SJCRH30 (cell line): Measurements from ENCODE around the gene PDZD2. TPM values are rescaled to one million over a fixed set of nuclear protein-coding genes. Genes with fewer than 3 reads are reported as not detected.

Source experiments
- DNase-seq, 2 experiments: peaks; one replicate each; pipeline ENCODE4 v3.0.0-alpha.2; 2015 to 2020
- H3K27ac ChIP-seq: fragments of 250-450 bp; sonication (Bioruptor Pico); 2 replicates; pipeline ENCODE4 v1.5.1; 2020; ENCODE audit warnings: mild to moderate bottlenecking, moderate library complexity
- H3K27me3 ChIP-seq: fragments of 250-450 bp; sonication (Bioruptor Pico); 2 replicates; pipeline ENCODE4 v1.5.1; 2020; ENCODE audit warnings: mild to moderate bottlenecking, moderate library complexity
- H3K36me3 ChIP-seq: fragments of 250-450 bp; sonication (Bioruptor Pico); 2 replicates; pipeline ENCODE4 v1.5.1; 2020; ENCODE audit warnings: mild to moderate bottlenecking, moderate library complexity
- H3K4me1 ChIP-seq: fragments of 250-450 bp; sonication (Bioruptor Pico); 2 replicates; pipeline ENCODE4 v1.5.1; 2020; ENCODE audit warnings: mild to moderate bottlenecking, moderate library complexity
- H3K4me3 ChIP-seq: fragments of 250-450 bp; sonication (Bioruptor Pico); 2 replicates; pipeline ENCODE4 v1.5.1; 2020; ENCODE audit warnings: mild to moderate bottlenecking, moderate library complexity
- H3K9me3 ChIP-seq: fragments of 250-450 bp; sonication (Bioruptor Pico); replicated peaks from 2 replicates; pipeline ENCODE4 v1.5.1; 2020; ENCODE audit warnings: mild to moderate bottlenecking, moderate library complexity
- total RNA-seq: library from RNA; depleted of rRNA; stranded (reverse); fragments of >200 nt; shearing (Covaris generic); gene quantifications from 2 replicates; pipeline ENCODE4 v1.2.3, GENCODE V29; 2014

PDZD2 gene
- total RNA-seq, 1 experiment from 2014 or later = 0.47 TPM

- DNase-seq = no peak
- no peaks in the 10 kb centered on the region for H3K27me3 ChIP-seq
- H3K27ac ChIP-seq = no peak overlapping the region
- H3K4me1 ChIP-seq = no peaks in the 10 kb centered on the region
- no peaks in the 10 kb centered on the region for H3K36me3 ChIP-seq
- no peak overlapping the region for H3K4me3 ChIP-seq
- no peaks in the 10 kb centered on the region for H3K9me3 ChIP-seq
Observed at GRCh38 chr5:31846934-31847333, 208.0 kb downstream of the PDZD2 start.

- Histone ChIP-seq H3K4me1 (no peaks in the 10 kb centered on the region), H3K27ac (no peak overlapping the region), H3K27me3 (no peaks in the 10 kb centered on the region), H3K4me3 (no peak overlapping the region), H3K9me3 (no peaks in the 10 kb centered on the region), H3K36me3 (no peaks in the 10 kb centered on the region)
- no peak for DNase-seq
Observed at GRCh38 chr5:31847354-31847753, 208.4 kb downstream of the PDZD2 start.

- Histone ChIP-seq H3K27ac (no peak overlapping the region), H3K9me3 (no peaks in the 10 kb centered on the region), H3K36me3 (no peaks in the 10 kb centered on the region), H3K27me3 (peaks cover 6% of the 10 kb centered on the region; the same call in 1 of the 2 replicates), H3K4me3 (no peak overlapping the region), H3K4me1 (no peaks in the 10 kb centered on the region)
- no peak for DNase-seq
Observed at GRCh38 chr5:31850981-31851689, 212.2 kb downstream of the PDZD2 start.

- H3K4me3 ChIP-seq = no peak overlapping the region
- peaks cover 6% of the 10 kb centered on the region; the same call in 1 of the 2 replicates for H3K27me3 ChIP-seq
- no peak overlapping the region for H3K27ac ChIP-seq
- no peaks in the 10 kb centered on the region for H3K36me3 ChIP-seq
- H3K9me3 ChIP-seq = no peaks in the 10 kb centered on the region
- DNase-seq = no peak
- no peaks in the 10 kb centered on the region for H3K4me1 ChIP-seq
Observed at GRCh38 chr5:31853398-31854135, 214.6 kb downstream of the PDZD2 start.

GRCh38 chr5:31854181-31855133 lies 215.5 kb downstream of the PDZD2 start:
- H3K9me3 ChIP-seq = peaks cover 8% of the 10 kb centered on the region; the same call in 1 of the 2 replicates
- H3K27me3 ChIP-seq = peaks cover 6% of the 10 kb centered on the region; the same call in 1 of the 2 replicates
- peak overlapping the region; percentile 47 for H3K4me3 ChIP-seq
- DNase-seq = peak; percentile 39 to 58
- H3K4me1 ChIP-seq = no peaks in the 10 kb centered on the region
- H3K27ac ChIP-seq = no peak overlapping the region
- H3K36me3 ChIP-seq = no peaks in the 10 kb centered on the region

GRCh38 chr5:31855134-31856040 lies 216.5 kb downstream of the PDZD2 start:
- H3K27me3 ChIP-seq = peaks cover 6% of the 10 kb centered on the region; the same call in 1 of the 2 replicates

GRCh38 chr5:31859096-31859495 lies 220.2 kb downstream of the PDZD2 start:
- Histone ChIP-seq H3K4me3 (no peak overlapping the region), H3K4me1 (no peaks in the 10 kb centered on the region), H3K27ac (no peak overlapping the region), H3K36me3 (no peaks in the 10 kb centered on the region), H3K27me3 (peaks cover 1% of the 10 kb centered on the region; the same call in 1 of the 2 replicates), H3K9me3 (peaks cover 10% of the 10 kb centered on the region; the same call in 1 of the 2 replicates)
- no peak for DNase-seq

More at GRCh38 chr5:31855134-31856040, 216.5 kb downstream of the PDZD2 start:
- no peaks in the 10 kb centered on the region for H3K4me1 ChIP-seq
- no peaks in the 10 kb centered on the region for H3K36me3 ChIP-seq
- H3K9me3 ChIP-seq = peaks cover 10% of the 10 kb centered on the region; the same call in 1 of the 2 replicates
- no peak for DNase-seq
- peak overlapping the region; percentile 47 for H3K4me3 ChIP-seq
- no peak overlapping the region for H3K27ac ChIP-seq

GRCh38 chr5:31860278-31860677 lies 221.3 kb downstream of the PDZD2 start:
- Histone ChIP-seq H3K27me3 (no peaks in the 10 kb centered on the region), H3K4me3 (no peak overlapping the region), H3K4me1 (no peaks in the 10 kb centered on the region), H3K9me3 (peaks cover 10% of the 10 kb centered on the region; the same call in 1 of the 2 replicates), H3K27ac (no peak overlapping the region), H3K36me3 (no peaks in the 10 kb centered on the region)
- DNase-seq = no peak

GRCh38 chr5:31860726-31861433 lies 221.9 kb downstream of the PDZD2 start:
- Histone ChIP-seq H3K36me3 (no peaks in the 10 kb centered on the region), H3K4me1 (no peaks in the 10 kb centered on the region), H3K27ac (no peak overlapping the region), H3K9me3 (peaks cover 10% of the 10 kb centered on the region; the same call in 1 of the 2 replicates), H3K27me3 (no peaks in the 10 kb centered on the region), H3K4me3 (no peak overlapping the region)
- DNase-seq = no peak

- H3K4me3 ChIP-seq = no peak overlapping the region
- no peaks in the 10 kb centered on the region for H3K4me1 ChIP-seq
- no peaks in the 10 kb centered on the region for H3K36me3 ChIP-seq
- no peak for DNase-seq
- no peaks in the 10 kb centered on the region for H3K27me3 ChIP-seq
- H3K9me3 ChIP-seq = peaks cover 10% of the 10 kb centered on the region; the same call in 1 of the 2 replicates
- H3K27ac ChIP-seq = no peak overlapping the region
Observed at GRCh38 chr5:31861601-31862000, 222.7 kb downstream of the PDZD2 start.

GRCh38 chr5:31863991-31864411 lies 225.1 kb downstream of the PDZD2 start:
- no peak for DNase-seq
- Histone ChIP-seq H3K9me3 (peaks cover 7% of the 10 kb centered on the region; the same call in 1 of the 2 replicates), H3K27ac (no peak overlapping the region), H3K4me1 (no peaks in the 10 kb centered on the region), H3K36me3 (no peaks in the 10 kb centered on the region), H3K4me3 (no peak overlapping the region), H3K27me3 (no peaks in the 10 kb centered on the region)

- Histone ChIP-seq H3K27ac (no peak overlapping the region), H3K4me3 (no peak overlapping the region), H3K27me3 (no peaks in the 10 kb centered on the region), H3K36me3 (no peaks in the 10 kb centered on the region), H3K9me3 (no peaks in the 10 kb centered on the region), H3K4me1 (no peaks in the 10 kb centered on the region)
- DNase-seq = no peak
Observed at GRCh38 chr5:31866166-31866565, 227.2 kb downstream of the PDZD2 start.

GRCh38 chr5:31867219-31867618 lies 228.3 kb downstream of the PDZD2 start:
- H3K9me3 ChIP-seq = no peaks in the 10 kb centered on the region
- H3K4me1 ChIP-seq = no peaks in the 10 kb centered on the region
- H3K27ac ChIP-seq = no peak overlapping the region
- no peaks in the 10 kb centered on the region for H3K36me3 ChIP-seq
- no peak overlapping the region for H3K4me3 ChIP-seq
- no peaks in the 10 kb centered on the region for H3K27me3 ChIP-seq
- DNase-seq = no peak
